PC-9 (cell line): ENCODE measurements around the gene NUDT9. TPM values are rescaled to one million over a fixed set of nuclear protein-coding genes. Genes with fewer than 3 reads are reported as not detected.

Experiments used
- BruUV-seq: library from RNA; stranded (reverse); fragments of 400-500 nt; replicated peaks from 2 replicates; lab custom pipeline; 2021; lab: Mats Ljungman, UMichigan
- CTCF ChIA-PET: fragments of 300-600 bp; sonication (Branson Sonifier 250); formaldehyde crosslinking; loops from one replicate; lab custom pipeline; 2022; ENCODE audit warnings: antibody characterized with exemption; lab: Charles Lee
- POLR2A ChIA-PET: fragments of 300-600 bp; sonication (Branson Sonifier 250); formaldehyde crosslinking; loops from one replicate; lab custom pipeline; 2022; ENCODE audit warnings: antibody characterized with exemption; ENCODE audit not compliant: unreplicated experiment; lab: Charles Lee
- DNase-seq, 2 experiments: peaks; one replicate each; pipeline versions ENCODE4 v3.0.0 to v3.0.0-alpha.2; 2015 to 2022; ENCODE audit warnings: mixed read lengths in 1 of 2
- H2AFZ ChIP-seq: fragments of 200-600 bp; sonication (generic); 2 replicates; pipeline ENCODE4 v1.8.1; 2017; ENCODE audit warnings: antibody characterized with exemption
- H3F3A ChIP-seq: fragments of 200-600 bp; sonication (generic); 2 replicates; pipeline ENCODE4 v1.8.1; 2017; ENCODE audit warnings: antibody characterized with exemption, mild to moderate bottlenecking, low read depth; ENCODE audit not compliant: insufficient read depth
- H3K27ac ChIP-seq: fragments of 200-600 bp; sonication (generic); 2 replicates; pipeline ENCODE4 v1.6.1; 2016; ENCODE audit warnings: mixed run types
- H3K27me3 ChIP-seq: fragments of 200-600 bp; sonication (generic); 2 replicates; pipeline ENCODE4 v1.6.1; 2016; ENCODE audit warnings: low read depth, mixed run types; ENCODE audit not compliant: insufficient read depth
- H3K36me3 ChIP-seq: fragments of 200-600 bp; sonication (generic); 2 replicates; pipeline ENCODE4 v1.6.1; 2016; ENCODE audit warnings: low read depth, mixed run types
- H3K4me1 ChIP-seq: fragments of 200-600 bp; sonication (generic); replicated peaks from 2 replicates; pipeline ENCODE4 v1.6.1; 2016; ENCODE audit warnings: mixed run types; ENCODE audit not compliant: insufficient read depth
- H3K4me2 ChIP-seq: fragments of 200-600 bp; sonication (generic); 2 replicates; pipeline ENCODE4 v1.6.1; 2017; ENCODE audit warnings: mixed run types
- H3K4me3 ChIP-seq: fragments of 200-600 bp; sonication (generic); 2 replicates; pipeline ENCODE4 v1.6.1; 2016; ENCODE audit warnings: mixed run types
- H3K79me2 ChIP-seq: fragments of 200-600 bp; sonication (generic); 2 replicates; pipeline ENCODE4 v1.6.1; 2017; ENCODE audit warnings: low read depth, mixed run types
- H3K9me2 ChIP-seq: fragments of 200-600 bp; sonication (generic); 2 replicates; pipeline ENCODE4 v1.8.1; 2017; ENCODE audit warnings: mild to moderate bottlenecking; ENCODE audit not compliant: insufficient read depth
- H3K9me3 ChIP-seq: fragments of 200-600 bp; sonication (generic); 2 replicates; pipeline ENCODE4 v1.8.1; 2016; ENCODE audit warnings: low read depth; ENCODE audit not compliant: insufficient read depth
- H4K20me1 ChIP-seq: fragments of 200-600 bp; sonication (generic); 2 replicates; pipeline ENCODE4 v1.8.1; 2017; ENCODE audit not compliant: insufficient read depth
- EZH2 ChIP-seq: fragments of 200-600 bp; sonication (generic); IDR thresholded peaks from 2 replicates; pipeline ENCODE4 v1.8.0; 2017; ENCODE audit warnings: antibody characterized with exemption, low read depth
- intact Hi-C: fragments of 100-400 bp; cut with micrococcal nuclease; formaldehyde crosslinking; loops from one replicate; pipeline ENCODE4 v1.10.0; 2022; ENCODE audit not compliant: unreplicated experiment
- total RNA-seq: library from RNA; stranded (reverse); gene quantifications from 2 replicates; pipeline ENCODE4 v1.2.3, GENCODE V29; 2021
- TF ChIP-seq, protein P1 (sequence below): fragments of 200-600 bp; sonication (generic); conservative IDR thresholded peaks from 2 replicates; pipeline ENCODE4 v1.6.1; 2017; ENCODE audit warnings: mixed run types, antibody characterized with exemption, mild to moderate bottlenecking, moderate library complexity

NUDT9 gene
- total RNA-seq, 1 experiment from 2014 or later = 14.7 TPM

DNA sequence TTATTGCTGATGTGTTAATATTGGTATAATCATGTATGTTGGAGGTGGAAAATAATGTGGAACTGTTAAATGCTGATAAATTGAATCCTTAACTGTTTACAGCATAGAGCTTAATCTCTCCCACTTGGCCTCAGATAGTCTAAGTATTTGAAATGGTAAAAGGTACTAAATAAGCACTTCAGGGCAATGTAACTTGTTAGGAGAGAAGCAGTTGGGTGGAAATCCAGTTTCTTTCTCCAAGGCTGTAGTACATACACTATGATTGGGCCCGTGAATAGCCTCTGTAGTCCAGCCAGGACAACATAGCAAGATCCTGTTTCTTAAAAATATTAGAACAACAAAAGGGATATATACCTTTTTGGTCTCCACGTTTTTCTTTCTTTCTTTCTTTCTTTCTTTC lies 39.7 kb downstream of the NUDT9 start:
- Histone ChIP-seq H3K27ac (no peak overlapping the region), H4K20me1 (no peaks in the 10 kb centered on the region), H3K36me3 (no peaks in the 10 kb centered on the region), H3K4me1 (0 out of 2 replicates have a peak, but pooled peaks cover 3% of the 10 kb centered on the region), H2AFZ (no peak overlapping the region), H3K27me3 (no peaks in the 10 kb centered on the region), H3K79me2 (no peaks in the 10 kb centered on the region), H3K4me3 (no peak overlapping the region), H3K4me2 (no peak overlapping the region), H3F3A (peaks cover 9% of the 10 kb centered on the region; the same call in 1 of the 2 replicates), H3K9me2 (no peaks in the 10 kb centered on the region), H3K9me3 (no peaks in the 10 kb centered on the region)
- intact Hi-C loops = no loop called here
- no peak for DNase-seq
- BruUV-seq = no TSS peak
- ChIA-PET POLR2A (no interaction called here), CTCF (no interaction called here)
- TF ChIP-seq, protein P1, sequence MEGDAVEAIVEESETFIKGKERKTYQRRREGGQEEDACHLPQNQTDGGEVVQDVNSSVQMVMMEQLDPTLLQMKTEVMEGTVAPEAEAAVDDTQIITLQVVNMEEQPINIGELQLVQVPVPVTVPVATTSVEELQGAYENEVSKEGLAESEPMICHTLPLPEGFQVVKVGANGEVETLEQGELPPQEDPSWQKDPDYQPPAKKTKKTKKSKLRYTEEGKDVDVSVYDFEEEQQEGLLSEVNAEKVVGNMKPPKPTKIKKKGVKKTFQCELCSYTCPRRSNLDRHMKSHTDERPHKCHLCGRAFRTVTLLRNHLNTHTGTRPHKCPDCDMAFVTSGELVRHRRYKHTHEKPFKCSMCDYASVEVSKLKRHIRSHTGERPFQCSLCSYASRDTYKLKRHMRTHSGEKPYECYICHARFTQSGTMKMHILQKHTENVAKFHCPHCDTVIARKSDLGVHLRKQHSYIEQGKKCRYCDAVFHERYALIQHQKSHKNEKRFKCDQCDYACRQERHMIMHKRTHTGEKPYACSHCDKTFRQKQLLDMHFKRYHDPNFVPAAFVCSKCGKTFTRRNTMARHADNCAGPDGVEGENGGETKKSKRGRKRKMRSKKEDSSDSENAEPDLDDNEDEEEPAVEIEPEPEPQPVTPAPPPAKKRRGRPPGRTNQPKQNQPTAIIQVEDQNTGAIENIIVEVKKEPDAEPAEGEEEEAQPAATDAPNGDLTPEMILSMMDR = no peak
- TF ChIP-seq EZH2 = no peak

DNA sequence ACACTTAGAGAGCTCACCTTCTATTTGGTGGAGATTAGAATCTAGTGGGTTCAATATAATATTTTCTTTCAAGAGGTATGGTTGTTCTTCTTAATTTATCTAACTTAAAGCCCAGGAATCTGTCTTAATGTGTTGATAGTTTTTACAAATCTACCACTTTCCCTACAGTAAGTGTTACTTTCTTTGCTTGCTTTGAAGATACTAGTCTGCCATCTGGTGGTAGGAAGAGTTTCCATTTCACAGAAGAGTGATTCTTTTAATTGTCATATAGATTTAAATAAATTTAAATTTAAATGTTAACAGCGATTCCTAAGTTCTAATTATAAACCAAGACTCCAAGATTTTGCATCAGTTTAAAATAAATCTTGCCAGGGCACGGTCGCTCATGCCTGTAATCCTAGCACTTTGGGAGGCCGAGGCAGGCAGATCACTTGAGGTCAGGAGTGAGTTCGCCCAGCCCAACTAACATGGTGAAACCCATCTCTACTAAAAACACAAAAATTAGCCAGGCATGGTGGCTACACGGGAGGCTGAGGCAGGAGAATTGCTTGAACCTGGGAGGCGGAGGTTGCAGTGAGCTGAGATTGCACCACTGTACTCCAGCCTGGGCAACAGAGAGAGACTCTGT lies 43.5 kb downstream of the NUDT9 start:
- CTCF ChIA-PET = no interaction called here
- H3K79me2 ChIP-seq = no peaks in the 10 kb centered on the region
- POLR2A ChIA-PET = no interaction called here
- H3F3A ChIP-seq = peaks cover 5% of the 10 kb centered on the region; the same call in 1 of the 2 replicates
- no peak overlapping the region for H2AFZ ChIP-seq
- no peak overlapping the region for H3K4me3 ChIP-seq
- H3K27ac ChIP-seq = no peak overlapping the region
- no peaks in the 10 kb centered on the region for H4K20me1 ChIP-seq
- H3K4me1 ChIP-seq = 0 out of 2 replicates have a peak, but pooled peaks cover 1% of the 10 kb centered on the region
- no peaks in the 10 kb centered on the region for H3K27me3 ChIP-seq
- H3K9me2 ChIP-seq = no peaks in the 10 kb centered on the region
- no peaks in the 10 kb centered on the region for H3K36me3 ChIP-seq
- no peaks in the 10 kb centered on the region for H3K9me3 ChIP-seq
- TF ChIP-seq, protein P1 = peak; percentile 72
- no peak for TF ChIP-seq EZH2
- DNase-seq = no peak
- intact Hi-C loops = loop anchor here (1.0 to 5.0 kb wide), 4 partner anchors 90 to 969 kb away; no protein-coding TSS in a partner anchor
- no TSS peak for BruUV-seq
- H3K4me2 ChIP-seq = no peak overlapping the region

DNA sequence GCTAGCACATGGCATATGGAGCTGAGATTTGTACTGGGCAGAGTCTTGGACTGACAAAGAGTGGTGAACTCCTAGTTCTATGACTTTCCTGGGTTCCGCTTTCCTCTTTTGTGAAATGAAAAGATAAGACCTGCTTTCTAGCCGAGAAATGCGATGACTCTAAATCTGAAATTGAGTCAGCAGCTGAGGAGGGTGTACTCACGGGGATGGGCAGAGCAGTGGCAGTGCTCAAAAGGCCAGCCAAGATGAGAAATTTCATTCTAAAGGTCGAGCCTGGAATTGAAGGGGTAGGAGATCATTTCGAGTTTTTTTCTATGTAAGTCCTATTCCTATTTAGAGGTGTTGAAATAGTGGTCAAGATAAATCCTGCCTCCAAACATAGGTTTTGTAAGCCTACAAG lies 47.0 kb downstream of the NUDT9 start:
- H3K9me3 ChIP-seq = no peaks in the 10 kb centered on the region

More for the DNA sequence above, 47.0 kb downstream of the NUDT9 start:
- no TSS peak for BruUV-seq
- Histone ChIP-seq H3K4me2 (no peak overlapping the region), H3K36me3 (no peaks in the 10 kb centered on the region), H3K27me3 (no peaks in the 10 kb centered on the region), H3K4me1 (no peaks in the 10 kb centered on the region), H3K9me2 (no peaks in the 10 kb centered on the region), H3K4me3 (no peak overlapping the region), H3K79me2 (no peaks in the 10 kb centered on the region), H3F3A (no peaks in the 10 kb centered on the region), H2AFZ (no peak overlapping the region), H4K20me1 (no peaks in the 10 kb centered on the region), H3K27ac (no peak overlapping the region)
- no peak for DNase-seq
- CTCF ChIA-PET = no interaction called here
- POLR2A ChIA-PET = no interaction called here
- TF ChIP-seq EZH2 = no peak
- TF ChIP-seq, protein P1 = no peak
- intact Hi-C loops = loop anchor here (5.0 kb wide), 1 partner anchor 972 kb away; no protein-coding TSS in a partner anchor
